Spleen (tissue), 7 donors: Measurements from ENCODE around the gene PRPSAP1.

ENCODE experiments used
- CTCF ChIP-seq, 11 experiments: fragments of 200-600 bp in 7 of 11; fragments of 450-650 bp in 4 of 11; sonication (generic) in 4 of 11; IDR thresholded peaks in 8 of 11; conservative IDR thresholded peaks in 3 of 11; 1 replicate in 7 of 11; 2 replicates in 4 of 11; pipeline versions ENCODE4 v1.4.0 to v1.8.0; 2016 to 2021; ENCODE audit warnings: antibody characterized with exemption in 11 of 11, inconsistent platforms in 4 of 11, mild to moderate bottlenecking in 1 of 11
- POLR2A ChIP-seq, 3 donors: fragments of 450-650 bp; IDR thresholded peaks; one replicate each; pipeline ENCODE4 v1.5.1; 2017; ENCODE audit warnings: antibody characterized with exemption in 3 of 3, mild to moderate bottlenecking in 1 of 3
- donor health status: DM: no; HTN: no; CAD: no; lungs with moderate emphysema.
- donor health status: DM: no; HTN: no; CAD: no.
- donor health status: DM: no; HTN: no; CAD: no.

GRCh38 chr17:76370261-76370993, 16.7 kb upstream of the PRPSAP1 start:
- TF ChIP-seq CTCF (IDR thresholded peaks at IDR 0.05 in 8 of 11, conservative IDR thresholded peaks at IDR 0.05 in 3 of 11) (peak in 3 of 11 experiments; percentile 12 to 28 (median 13)), POLR2A (IDR thresholded peaks at IDR 0.05) (no peak)
